Lower lobe of right lung (tissue), 2 donors: ENCODE measurements around the gene SLC25A29. TPM values are rescaled to one million over a fixed set of nuclear protein-coding genes. Genes with fewer than 3 reads are reported as not detected.

Experiments used
- ATAC-seq, 2 donors: fragments of 200-7000 bp; cut with Tn5 transposase; one replicate each; pipeline ENCODE4 v1.9.1; 2020 to 2022; ENCODE audit warnings: mild to moderate bottlenecking in 2 of 2, moderate library complexity in 2 of 2
- DNase-seq: peaks from one replicate; pipeline ENCODE4 v3.0.0-alpha.2; 2020
- H3K27ac ChIP-seq: fragments of 200-600 bp; one replicate; pipeline ENCODE4 v1.8.0; 2022
- H3K27me3 ChIP-seq: fragments of 200-600 bp; one replicate; pipeline ENCODE4 v1.8.0; 2022; ENCODE audit warnings: low read depth
- H3K36me3 ChIP-seq: fragments of 200-600 bp; one replicate; pipeline ENCODE4 v1.8.0; 2022; ENCODE audit warnings: mild to moderate bottlenecking
- H3K4me1 ChIP-seq: fragments of 200-600 bp; one replicate; pipeline ENCODE4 v1.8.0; 2022
- H3K4me3 ChIP-seq: fragments of 200-600 bp; one replicate; pipeline ENCODE4 v1.8.0; 2022; ENCODE audit warnings: mild to moderate bottlenecking
- H3K9me3 ChIP-seq: fragments of 200-600 bp; one replicate; pipeline ENCODE4 v1.8.0; 2022
- intact Hi-C: fragments of 100-400 bp; cut with DNase I; formaldehyde crosslinking; loops from one replicate; pipeline ENCODE4 v1.11.0; 2022
- total RNA-seq: library from RNA; stranded (reverse); fragmentation: NEBNext Ultra II Directional; extraction: Animal tissue kit (Norgen Biotek cat#: 25700); gene quantifications from one replicate; pipeline ENCODE4 v1.2.1, GENCODE V29; 2021
- TF ChIP-seq, protein P1 (sequence below): fragments of 200-600 bp; IDR thresholded peaks from one replicate; pipeline ENCODE4 v1.8.0; 2022; ENCODE audit warnings: antibody characterized with exemption, mild to moderate bottlenecking
- donor health status: DM: no; HTN: yes; CAD: no; lungs with severe emphysema.

SLC25A29 gene
- total RNA-seq, 1 donor from 2014 or later = 76.0 TPM

DNA sequence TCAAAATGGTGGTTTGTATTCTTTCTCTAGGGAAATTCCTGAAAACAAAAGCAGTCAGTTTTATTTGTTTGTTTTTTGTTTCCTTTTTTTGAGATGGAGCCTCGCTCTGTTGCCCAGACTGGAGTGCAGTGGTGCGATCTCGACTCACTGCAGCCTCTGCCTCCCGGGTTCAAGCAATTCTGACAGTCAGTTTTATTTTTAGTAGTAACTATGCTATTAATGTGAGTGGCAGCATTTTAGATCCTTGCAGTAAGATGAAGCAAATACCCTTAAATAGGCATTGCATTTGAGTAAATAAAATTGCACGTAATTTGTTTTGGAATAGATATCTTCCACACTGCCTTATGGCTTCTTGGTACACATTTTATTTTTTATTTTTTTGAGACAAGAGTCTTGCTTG is 43.7 kb downstream of the SLC25A29 start:
- Histone ChIP-seq H3K4me3 (no peak overlapping the region), H3K27me3 (no peaks in the 10 kb centered on the region), H3K27ac (no peak overlapping the region), H3K4me1 (peaks cover 45% of the 10 kb centered on the region), H3K9me3 (no peaks in the 10 kb centered on the region), H3K36me3 (peaks cover 19% of the 10 kb centered on the region)
- ATAC-seq (no peak), DNase-seq (no peak)
- intact Hi-C loops = no loop called here
- TF ChIP-seq, protein P1, sequence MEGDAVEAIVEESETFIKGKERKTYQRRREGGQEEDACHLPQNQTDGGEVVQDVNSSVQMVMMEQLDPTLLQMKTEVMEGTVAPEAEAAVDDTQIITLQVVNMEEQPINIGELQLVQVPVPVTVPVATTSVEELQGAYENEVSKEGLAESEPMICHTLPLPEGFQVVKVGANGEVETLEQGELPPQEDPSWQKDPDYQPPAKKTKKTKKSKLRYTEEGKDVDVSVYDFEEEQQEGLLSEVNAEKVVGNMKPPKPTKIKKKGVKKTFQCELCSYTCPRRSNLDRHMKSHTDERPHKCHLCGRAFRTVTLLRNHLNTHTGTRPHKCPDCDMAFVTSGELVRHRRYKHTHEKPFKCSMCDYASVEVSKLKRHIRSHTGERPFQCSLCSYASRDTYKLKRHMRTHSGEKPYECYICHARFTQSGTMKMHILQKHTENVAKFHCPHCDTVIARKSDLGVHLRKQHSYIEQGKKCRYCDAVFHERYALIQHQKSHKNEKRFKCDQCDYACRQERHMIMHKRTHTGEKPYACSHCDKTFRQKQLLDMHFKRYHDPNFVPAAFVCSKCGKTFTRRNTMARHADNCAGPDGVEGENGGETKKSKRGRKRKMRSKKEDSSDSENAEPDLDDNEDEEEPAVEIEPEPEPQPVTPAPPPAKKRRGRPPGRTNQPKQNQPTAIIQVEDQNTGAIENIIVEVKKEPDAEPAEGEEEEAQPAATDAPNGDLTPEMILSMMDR = no peak

DNA sequence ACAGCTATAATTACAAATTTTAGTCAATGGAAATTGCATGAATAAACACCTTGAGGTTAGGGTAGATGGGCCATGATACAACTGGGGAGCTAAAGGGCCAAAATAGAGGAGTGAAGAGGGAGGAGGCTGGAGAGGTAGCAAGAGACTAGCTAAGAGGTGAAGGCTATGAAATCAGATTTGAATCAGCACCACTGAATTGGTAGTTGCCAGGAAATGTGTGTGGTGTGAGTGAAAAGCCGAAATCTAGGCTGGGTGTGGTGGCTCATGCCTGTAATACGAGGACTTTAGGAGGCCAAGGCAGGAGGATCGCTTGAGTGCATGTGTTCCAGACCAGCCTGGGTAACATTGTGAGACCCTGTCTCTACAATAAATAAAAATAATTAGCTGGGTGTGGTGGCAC is 44.6 kb downstream of the SLC25A29 start:
- Histone ChIP-seq H3K27ac (no peak overlapping the region), H3K4me1 (peaks cover 55% of the 10 kb centered on the region), H3K36me3 (peaks cover 16% of the 10 kb centered on the region), H3K27me3 (no peaks in the 10 kb centered on the region), H3K4me3 (no peak overlapping the region), H3K9me3 (no peaks in the 10 kb centered on the region)
- intact Hi-C loops = no loop called here
- DNase-seq (no peak), ATAC-seq (no peak)
- TF ChIP-seq, protein P1 = no peak

DNA sequence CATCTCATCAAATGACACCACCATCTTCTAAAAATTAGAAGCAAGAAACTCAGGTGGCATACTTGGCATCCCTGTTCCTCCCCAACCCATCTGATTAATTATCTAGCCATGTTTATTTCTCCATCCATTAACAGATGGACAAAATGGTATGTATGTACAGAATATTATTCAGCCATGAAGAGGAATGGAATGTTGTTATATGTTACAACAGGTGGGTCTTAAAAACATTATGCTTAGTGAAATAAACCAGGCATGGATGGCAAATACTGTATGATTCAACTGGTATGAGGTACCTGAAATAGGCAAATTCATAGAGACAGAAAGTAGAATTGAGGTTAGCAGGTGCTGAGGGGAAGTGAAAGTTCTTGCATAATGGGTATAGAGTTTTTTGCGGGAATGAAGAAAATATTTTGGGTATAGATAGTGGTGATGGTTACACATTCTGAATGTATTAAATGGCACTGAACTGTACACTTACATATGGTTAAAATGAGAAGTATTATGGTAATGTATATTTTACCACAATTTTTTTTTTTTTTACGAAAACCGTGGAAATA is 49.8 kb downstream of the SLC25A29 start:
- H3K27ac ChIP-seq = no peak overlapping the region
- no peaks in the 10 kb centered on the region for H3K9me3 ChIP-seq
- intact Hi-C loops = no loop called here
- no peak for ATAC-seq
- H3K27me3 ChIP-seq = no peaks in the 10 kb centered on the region
- no peaks in the 10 kb centered on the region for H3K36me3 ChIP-seq
- TF ChIP-seq, protein P1 = no peak
- H3K4me3 ChIP-seq = no peak overlapping the region
- no peak for DNase-seq
- H3K4me1 ChIP-seq = peaks cover 75% of the 10 kb centered on the region

DNA sequence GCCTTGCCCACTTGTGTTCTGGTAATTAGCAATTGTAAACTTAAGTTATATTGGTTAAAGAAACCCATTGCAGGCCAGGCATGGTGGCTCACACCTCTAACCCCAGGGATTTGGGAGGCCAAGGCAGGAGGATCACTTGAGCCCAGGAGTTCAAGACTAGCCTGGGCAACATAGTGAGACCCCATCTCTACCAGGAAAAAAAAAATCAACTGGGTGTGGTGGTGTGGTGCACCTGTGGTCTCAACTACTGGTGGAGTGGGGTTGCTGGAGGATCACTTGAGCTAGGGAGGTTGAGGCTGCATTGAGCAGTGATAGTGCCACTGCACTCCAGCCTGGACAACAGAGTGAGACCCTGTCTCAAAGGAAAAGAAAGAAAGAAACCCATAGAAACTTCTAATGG is 53.6 kb downstream of the SLC25A29 start:
- no peak overlapping the region for H3K4me3 ChIP-seq
- no peak overlapping the region for H3K27ac ChIP-seq
- H3K36me3 ChIP-seq = no peaks in the 10 kb centered on the region
- TF ChIP-seq, protein P1 = no peak
- no peak for ATAC-seq
- no peaks in the 10 kb centered on the region for H3K27me3 ChIP-seq
- DNase-seq = no peak
- intact Hi-C loops = no loop called here
- peaks cover 76% of the 10 kb centered on the region for H3K4me1 ChIP-seq
- H3K9me3 ChIP-seq = no peaks in the 10 kb centered on the region

DNA sequence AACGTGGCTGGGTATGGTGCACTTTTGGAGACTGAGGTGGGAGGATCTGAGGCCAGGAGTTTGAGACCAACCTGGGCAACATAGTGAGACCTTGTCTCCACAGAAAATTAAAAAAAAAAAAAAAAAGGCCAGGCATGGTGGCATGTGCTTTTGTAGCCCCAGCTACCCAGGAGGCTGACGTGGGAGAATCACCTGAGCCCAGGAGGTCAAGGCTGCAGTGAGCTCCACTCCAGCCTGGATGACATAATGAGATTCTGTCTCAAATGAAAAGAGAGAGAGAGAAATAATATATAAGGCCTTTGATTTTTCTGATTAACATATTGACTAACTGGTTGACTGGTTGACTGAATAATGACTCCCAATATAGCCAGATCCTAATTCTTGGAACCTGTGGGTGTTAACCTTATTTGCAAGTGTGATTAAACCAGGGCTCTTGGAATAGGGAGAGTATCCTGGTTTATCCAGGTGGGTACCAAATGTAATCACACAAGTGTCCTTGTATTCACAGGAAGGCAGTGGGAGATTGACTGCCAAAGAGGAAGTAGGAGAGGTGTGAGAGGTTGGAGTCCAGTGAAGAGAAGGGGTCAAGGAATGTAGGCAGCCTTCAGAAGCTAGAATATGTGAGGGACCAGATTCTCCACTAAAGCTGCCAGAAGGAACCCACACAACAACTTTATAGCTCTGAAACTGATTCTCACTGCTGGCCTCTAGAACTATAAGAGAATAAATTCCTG is 55.3 kb downstream of the SLC25A29 start:
- no peak for DNase-seq
- H3K4me1 ChIP-seq = peaks cover 77% of the 10 kb centered on the region
- H3K4me3 ChIP-seq = no peak overlapping the region
- H3K27me3 ChIP-seq = no peaks in the 10 kb centered on the region
- H3K9me3 ChIP-seq = no peaks in the 10 kb centered on the region
- no peak overlapping the region for H3K27ac ChIP-seq
- TF ChIP-seq, protein P1 = no peak
- no peak for ATAC-seq
- intact Hi-C loops = no loop called here
- no peaks in the 10 kb centered on the region for H3K36me3 ChIP-seq
